Left renal pelvis (tissue), 4 donors: ENCODE measurements around the gene INHBB. TPM values are rescaled to one million over a fixed set of nuclear protein-coding genes. Genes with fewer than 3 reads are reported as not detected.

Source experiments
- DNase-seq, 4 donors: peaks; one replicate each; pipeline ENCODE4 v3.0.0-alpha.2; 2013; ENCODE audit warnings: low read depth in 4 of 4, low spot score in 3 of 4
- polyA plus RNA-seq, 4 donors: library from polyadenylated mRNA; unstranded; fragments of 120-200 nt; gene quantifications; one replicate each; pipeline ENCODE4 v1.2.1, GENCODE V29; 2013; ENCODE audit not compliant: insufficient read length in 4 of 4

INHBB gene
- polyA plus RNA-seq, 4 donors = 0.05 to 1.1 (median 0.11) TPM; not detected in 1

- DNase-seq = no peak
These were observed 9.2 kb upstream of the INHBB start for GRCh38 chr2:120336749-120337148.

GRCh38 chr2:120338015-120338414 lies 7.9 kb upstream of the INHBB start:
- no peak for DNase-seq

- no peak for DNase-seq
These were observed 4.0 kb upstream of the INHBB start for GRCh38 chr2:120341977-120342376.

GRCh38 chr2:120342446-120342845 lies 3.5 kb upstream of the INHBB start:
- DNase-seq = no peak

GRCh38 chr2:120343100-120343432 lies 2.9 kb upstream of the INHBB start:
- DNase-seq = no peak

- DNase-seq = peak; percentile 42 to 62 (median 50)
These were observed 2.4 kb upstream of the INHBB start for GRCh38 chr2:120343433-120344105.

GRCh38 chr2:120344214-120344975 lies 1.5 kb upstream of the INHBB start:
- no peak for DNase-seq

- no peak for DNase-seq
These were observed 857 bp upstream of the INHBB start for GRCh38 chr2:120344976-120345581.

GRCh38 chr2:120345608-120346007 lies 328 bp upstream of the INHBB start:
- no peak for DNase-seq

GRCh38 chr2:120346667-120347358 lies 877 bp downstream of the INHBB start:
- DNase-seq = no peak

GRCh38 chr2:120347396-120348060 lies 1.6 kb downstream of the INHBB start:
- DNase-seq = no peak

- DNase-seq = no peak
These were observed 2.3 kb downstream of the INHBB start for GRCh38 chr2:120348134-120348736.

- no peak for DNase-seq
These were observed 3.0 kb downstream of the INHBB start for GRCh38 chr2:120348737-120349439.

- no peak for DNase-seq
These were observed 3.5 kb downstream of the INHBB start for GRCh38 chr2:120349440-120349921.

- DNase-seq = no peak
These were observed 4.1 kb downstream of the INHBB start for GRCh38 chr2:120350080-120350479.

- no peak for DNase-seq
These were observed 4.9 kb downstream of the INHBB start for GRCh38 chr2:120350801-120351320.

- DNase-seq = no peak
These were observed 7.0 kb downstream of the INHBB start for GRCh38 chr2:120352696-120353590.

GRCh38 chr2:120353591-120353898 lies 7.6 kb downstream of the INHBB start:
- DNase-seq = no peak

- DNase-seq = no peak
These were observed 8.0 kb downstream of the INHBB start for GRCh38 chr2:120353931-120354330.
